Mesothelial cell of epicardium (in vitro differentiated cells): ENCODE data around the gene PCDH19. TPM values are rescaled to one million over a fixed set of nuclear protein-coding genes. Genes with fewer than 3 reads are reported as not detected.

Experiments
- DNase-seq, 2 experiments: peaks; one replicate each; pipeline ENCODE4 v3.0.0; 2021; ENCODE audit warnings: low spot score in 2 of 2; ENCODE audit not compliant: unreplicated experiment in 2 of 2
- H3K27ac Mint-ChIP-seq: 2 replicates; pipeline ENCODE4 v1.8.0; 2021; ENCODE audit warnings: mixed read lengths
- H3K27me3 Mint-ChIP-seq: 2 replicates; pipeline ENCODE4 v1.8.0; 2021; ENCODE audit warnings: low read depth, mixed read lengths
- H3K36me3 Mint-ChIP-seq: 2 replicates; pipeline ENCODE4 v1.8.0; 2021; ENCODE audit warnings: mixed read lengths
- H3K4me1 Mint-ChIP-seq: 2 replicates; pipeline ENCODE4 v1.8.0; 2021; ENCODE audit warnings: mixed read lengths
- H3K4me3 Mint-ChIP-seq: 2 replicates; pipeline ENCODE4 v1.8.0; 2021; ENCODE audit warnings: mild to moderate bottlenecking, moderate library complexity, mixed read lengths
- H3K9me3 Mint-ChIP-seq: 2 replicates; pipeline ENCODE4 v1.8.0; 2021; ENCODE audit warnings: mixed read lengths
- total RNA-seq: library from RNA; stranded (reverse); gene quantifications from 3 replicates; pipeline ENCODE4 v1.2.1, GENCODE V29; 2021
- TF ChIP-seq, protein P1 (sequence below): fragments of 200-600 bp; sonication (generic); IDR thresholded peaks from one replicate; pipeline ENCODE4 v1.5.0; 2021; ENCODE audit warnings: antibody characterized with exemption; ENCODE audit not compliant: unreplicated experiment

Gene PCDH19
- total RNA-seq, 1 donor from 2014 or later, result 9.4 TPM

DNA sequence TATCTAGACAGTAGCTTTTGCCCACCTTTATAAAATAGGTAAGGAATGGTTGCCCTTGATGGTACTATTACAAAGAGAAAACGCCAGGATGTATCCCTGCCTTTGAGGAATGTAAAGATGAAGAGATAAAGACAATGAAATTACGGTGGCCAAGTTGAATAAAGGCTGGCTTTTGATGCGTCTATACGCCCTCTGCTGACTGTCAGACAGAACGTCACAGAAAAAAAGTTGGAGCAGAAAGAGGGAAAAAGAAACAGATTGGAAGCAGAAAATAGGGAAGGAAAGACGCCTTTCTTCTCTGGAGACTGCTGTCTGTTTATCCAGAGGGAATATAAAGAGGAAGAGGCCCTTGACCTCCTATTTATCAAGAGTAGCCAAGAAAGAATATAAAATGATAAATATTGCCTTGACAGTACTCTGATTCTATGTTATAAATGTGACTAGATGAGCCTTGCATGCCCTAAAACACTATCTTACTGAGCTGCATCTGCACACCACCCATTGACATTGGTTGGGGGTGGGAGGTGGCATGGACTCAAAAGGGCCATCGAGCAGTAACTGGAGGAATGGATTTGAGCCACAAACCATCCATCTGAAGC, 30.6 kb downstream of the PCDH19 start:
- Mint-ChIP-seq H3K36me3 (no peaks in the 10 kb centered on the region), H3K27ac (no peak overlapping the region), H3K4me3 (peak overlapping the region; percentile 28), H3K9me3 (no peaks in the 10 kb centered on the region), H3K4me1 (peaks cover 10% of the 10 kb centered on the region), H3K27me3 (peaks cover 5% of the 10 kb centered on the region)
- TF ChIP-seq, protein P1, sequence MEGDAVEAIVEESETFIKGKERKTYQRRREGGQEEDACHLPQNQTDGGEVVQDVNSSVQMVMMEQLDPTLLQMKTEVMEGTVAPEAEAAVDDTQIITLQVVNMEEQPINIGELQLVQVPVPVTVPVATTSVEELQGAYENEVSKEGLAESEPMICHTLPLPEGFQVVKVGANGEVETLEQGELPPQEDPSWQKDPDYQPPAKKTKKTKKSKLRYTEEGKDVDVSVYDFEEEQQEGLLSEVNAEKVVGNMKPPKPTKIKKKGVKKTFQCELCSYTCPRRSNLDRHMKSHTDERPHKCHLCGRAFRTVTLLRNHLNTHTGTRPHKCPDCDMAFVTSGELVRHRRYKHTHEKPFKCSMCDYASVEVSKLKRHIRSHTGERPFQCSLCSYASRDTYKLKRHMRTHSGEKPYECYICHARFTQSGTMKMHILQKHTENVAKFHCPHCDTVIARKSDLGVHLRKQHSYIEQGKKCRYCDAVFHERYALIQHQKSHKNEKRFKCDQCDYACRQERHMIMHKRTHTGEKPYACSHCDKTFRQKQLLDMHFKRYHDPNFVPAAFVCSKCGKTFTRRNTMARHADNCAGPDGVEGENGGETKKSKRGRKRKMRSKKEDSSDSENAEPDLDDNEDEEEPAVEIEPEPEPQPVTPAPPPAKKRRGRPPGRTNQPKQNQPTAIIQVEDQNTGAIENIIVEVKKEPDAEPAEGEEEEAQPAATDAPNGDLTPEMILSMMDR, result peak; percentile 39
- DNase-seq, result no peak

DNA sequence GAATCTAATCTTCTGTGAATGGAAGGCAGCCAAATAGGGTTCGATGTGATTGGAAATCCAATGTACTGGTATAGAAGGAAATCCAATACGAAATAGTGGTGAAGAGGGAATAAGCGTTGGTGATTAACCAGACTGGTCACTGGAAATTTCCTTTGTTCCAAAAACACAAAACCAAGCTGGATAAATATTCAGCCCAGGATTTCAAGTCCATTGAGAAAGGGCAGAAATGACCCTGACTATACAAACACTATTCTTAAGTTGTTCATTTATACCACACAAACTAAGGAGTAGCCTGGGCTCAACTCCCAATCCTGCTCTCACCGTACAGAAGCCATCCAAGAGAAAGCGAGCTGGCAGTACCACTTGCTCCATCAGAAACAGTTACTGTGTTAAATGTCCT, 32.2 kb downstream of the PCDH19 start:
- Mint-ChIP-seq H3K27me3 (peaks cover 7% of the 10 kb centered on the region), H3K4me3 (no peak overlapping the region), H3K4me1 (peaks cover 10% of the 10 kb centered on the region), H3K27ac (no peak overlapping the region), H3K36me3 (no peaks in the 10 kb centered on the region), H3K9me3 (no peaks in the 10 kb centered on the region)
- TF ChIP-seq, protein P1, result no peak
- no peak for DNase-seq

DNA sequence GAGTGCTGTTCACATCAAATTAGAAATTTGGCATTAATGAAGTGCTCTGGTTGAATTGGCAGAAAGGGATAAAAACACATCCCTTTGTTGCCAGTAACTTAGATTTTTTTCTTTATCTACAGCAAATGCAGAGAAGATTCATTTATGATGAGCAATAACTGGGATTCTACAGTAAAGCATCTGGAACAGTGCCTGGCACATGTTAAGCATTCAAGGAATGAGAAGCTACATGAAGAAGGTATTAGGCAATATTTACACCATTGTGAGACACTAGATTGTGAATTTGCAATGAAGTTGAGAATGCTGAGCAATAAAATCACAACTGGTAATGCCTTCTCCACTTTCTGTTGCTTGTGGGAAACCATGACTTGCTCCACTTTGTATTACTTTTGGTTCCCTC, 33.5 kb downstream of the PCDH19 start:
- H3K4me1 Mint-ChIP-seq, result peaks cover 10% of the 10 kb centered on the region
- H3K36me3 Mint-ChIP-seq, result no peaks in the 10 kb centered on the region
- DNase-seq, result no peak
- H3K9me3 Mint-ChIP-seq, result no peaks in the 10 kb centered on the region
- no peak overlapping the region for H3K27ac Mint-ChIP-seq
- H3K27me3 Mint-ChIP-seq, result peaks cover 7% of the 10 kb centered on the region
- TF ChIP-seq, protein P1, result no peak
- H3K4me3 Mint-ChIP-seq, result no peak overlapping the region

DNA sequence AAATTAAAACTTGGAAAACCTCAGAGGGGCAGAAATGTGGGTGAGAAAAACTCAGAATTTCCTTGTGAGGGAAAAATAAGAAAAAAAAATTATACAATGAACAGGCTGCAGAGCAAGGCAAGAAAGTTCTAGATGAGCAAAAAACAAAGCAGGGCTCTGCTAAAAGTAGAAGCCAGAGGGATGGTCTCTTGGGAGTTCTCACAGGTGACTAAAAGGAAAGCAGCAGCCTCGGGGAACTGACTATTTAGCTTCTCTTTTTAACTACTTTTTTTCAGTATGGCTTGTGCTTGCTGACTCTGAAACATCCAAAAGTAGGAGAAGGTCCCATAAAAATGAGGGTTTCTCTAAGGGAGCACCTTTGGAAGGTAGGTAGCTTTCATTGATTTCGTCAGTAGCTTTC, 36.4 kb downstream of the PCDH19 start:
- H3K4me3 Mint-ChIP-seq, result no peak overlapping the region
- H3K36me3 Mint-ChIP-seq, result no peaks in the 10 kb centered on the region
- peaks cover 7% of the 10 kb centered on the region for H3K27me3 Mint-ChIP-seq
- DNase-seq, result no peak
- TF ChIP-seq, protein P1, result no peak
- no peak overlapping the region for H3K27ac Mint-ChIP-seq
- peaks cover 2% of the 10 kb centered on the region for H3K4me1 Mint-ChIP-seq
- no peaks in the 10 kb centered on the region for H3K9me3 Mint-ChIP-seq

DNA sequence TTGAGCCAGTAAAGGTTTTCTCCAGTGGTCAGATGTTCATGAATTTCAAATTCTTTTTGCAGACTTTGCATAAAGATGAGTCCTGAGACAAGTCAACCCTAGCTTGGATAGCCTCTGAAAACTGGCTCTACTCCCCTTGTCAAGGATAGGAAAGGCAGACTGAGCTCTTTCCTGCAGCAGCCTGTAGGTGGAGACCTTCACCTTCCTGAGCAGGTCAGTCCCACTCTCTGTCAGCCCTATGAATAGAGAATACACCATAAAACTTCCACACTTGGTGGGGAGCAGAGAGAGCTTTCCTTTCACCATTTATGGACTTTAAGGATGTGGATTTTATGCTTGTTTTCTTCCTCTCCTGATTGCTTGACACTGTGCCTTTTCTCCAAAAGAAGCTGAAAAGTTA, 41.9 kb downstream of the PCDH19 start:
- H3K9me3 Mint-ChIP-seq, result no peaks in the 10 kb centered on the region
- no peak overlapping the region for H3K27ac Mint-ChIP-seq
- DNase-seq, result no peak
- H3K4me3 Mint-ChIP-seq, result no peak overlapping the region
- peaks cover 1% of the 10 kb centered on the region for H3K27me3 Mint-ChIP-seq
- H3K4me1 Mint-ChIP-seq, result no peaks in the 10 kb centered on the region
- H3K36me3 Mint-ChIP-seq, result no peaks in the 10 kb centered on the region
- TF ChIP-seq, protein P1, result no peak

DNA sequence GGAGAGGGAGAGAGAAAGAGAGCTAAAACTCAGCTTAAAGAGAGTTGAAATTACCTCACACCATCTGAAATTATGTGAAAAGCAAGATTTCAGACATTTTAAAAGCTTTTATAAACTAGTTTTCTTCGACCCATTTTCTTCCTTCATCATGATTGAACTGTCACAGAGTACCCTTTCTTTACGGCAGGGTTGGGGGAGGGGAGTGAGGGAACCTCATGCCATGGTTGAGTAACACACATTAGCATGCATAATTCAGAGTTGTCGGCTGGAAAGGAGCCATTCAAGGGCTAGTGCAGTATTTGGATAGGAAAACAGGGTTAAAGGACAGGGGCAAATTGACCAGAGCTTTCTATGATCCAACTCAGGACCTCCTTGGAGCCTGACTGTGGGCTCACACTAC, 46.2 kb downstream of the PCDH19 start:
- TF ChIP-seq, protein P1, result no peak
- Mint-ChIP-seq H3K4me3 (no peak overlapping the region), H3K9me3 (no peaks in the 10 kb centered on the region), H3K36me3 (no peaks in the 10 kb centered on the region), H3K27ac (no peak overlapping the region), H3K27me3 (no peaks in the 10 kb centered on the region), H3K4me1 (no peaks in the 10 kb centered on the region)
- DNase-seq, result no peak
